ENCODE measurements around the gene NOC2L.

NOC2L gene

DNA sequence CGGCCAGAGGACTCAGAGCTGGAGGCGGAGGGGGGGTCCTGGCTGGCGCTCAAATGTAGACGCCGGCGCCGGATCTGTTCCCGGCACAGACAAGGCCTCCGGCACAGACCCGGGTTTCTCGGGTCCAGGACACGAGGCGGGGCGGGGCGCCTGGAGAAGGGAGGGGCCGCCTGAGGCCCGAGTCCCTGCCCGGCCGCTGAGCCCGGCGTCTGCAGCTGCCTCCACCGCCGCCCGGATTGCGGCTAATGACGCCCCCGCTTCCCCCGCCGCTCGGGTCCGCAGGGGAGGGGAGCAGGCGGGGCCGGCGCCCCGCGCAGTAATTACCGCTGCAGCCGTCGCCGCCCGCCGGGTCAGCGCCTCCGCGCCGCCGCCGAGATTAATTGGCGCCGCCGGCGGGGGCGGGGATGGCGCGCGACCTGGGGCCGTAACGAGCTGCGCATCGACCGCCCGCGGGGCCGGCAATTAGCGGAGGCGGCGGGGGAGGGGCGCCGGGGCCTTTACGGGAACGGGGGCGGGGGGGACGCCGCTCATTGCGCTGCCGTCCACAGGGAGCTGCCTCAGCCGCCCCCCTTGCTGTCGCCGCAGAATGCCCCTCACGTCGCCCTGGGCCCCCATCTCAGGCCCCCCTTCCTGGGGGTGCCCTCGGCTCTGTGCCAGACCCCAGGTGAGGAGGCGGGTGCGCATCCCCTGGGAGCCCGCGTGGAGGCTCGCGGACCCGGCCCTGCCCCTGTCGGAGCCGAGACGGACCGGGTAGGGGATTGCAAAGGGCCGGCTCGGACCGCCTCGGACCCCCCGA is 17.3 kb downstream of the NOC2L start:
- Histone ChIP-seq H3K27me3 (replicated peaks in 2 of 5; ENCODE audit: control insufficient read depth in 4 of 5, insufficient read depth in 5 of 5, low read length in 4 of 5) (peaks cover 0 to 67% (median 18%) of the 10 kb centered on the region in 5 experiments), H3K27ac (ENCODE audit: insufficient read depth in 1 of 2, low read depth in 1 of 2, low read length in 2 of 2, poor library complexity in 1 of 2, severe bottlenecking in 2 of 2) (no peak overlapping the region), H3K4me3 (ENCODE audit: control insufficient read depth in 1 of 7, extremely low read depth in 1 of 7, insufficient read depth in 4 of 7, low read depth in 2 of 7, low read length in 6 of 7) (peak overlapping the region in 5 of 7 experiments; percentile 13 to 61 (median 26)), H3K36me3 (ENCODE audit: control insufficient read depth in 4 of 4, insufficient read depth in 4 of 4, low read length in 3 of 4) (peaks cover 0 to 25% (median 15%) of the 10 kb centered on the region in 4 experiments), H3K4me1 (ENCODE audit: control extremely low read depth in 1 of 4, control insufficient read depth in 4 of 4, insufficient read depth in 4 of 4, low read length in 3 of 4) (peaks cover 0 to 40% (median 33%) of the 10 kb centered on the region in 4 experiments), H3K9me3 (ENCODE audit: control extremely low read depth in 1 of 5, control insufficient read depth in 4 of 5, insufficient read depth in 2 of 5, low read depth in 1 of 5, low read length in 4 of 5) (no peaks in the 10 kb centered on the region)
- POLR2A ChIA-PET = no interaction called here
- CTCF ChIA-PET = interaction anchor here (0.7 to 5.3 kb wide), 8 partner anchors 10 to 73 kb away, joined by 3 to 47 read pairs (median 4); partner anchors contain the start of genes NOC2L and SAMD11
- under 1% methylated on average over 66 of the region's 98 CpGs for WGBS (ENCODE audit: insufficient coverage)
- DNase-seq = peak in 2 of 3 donors; percentile 51 to 64

DNA sequence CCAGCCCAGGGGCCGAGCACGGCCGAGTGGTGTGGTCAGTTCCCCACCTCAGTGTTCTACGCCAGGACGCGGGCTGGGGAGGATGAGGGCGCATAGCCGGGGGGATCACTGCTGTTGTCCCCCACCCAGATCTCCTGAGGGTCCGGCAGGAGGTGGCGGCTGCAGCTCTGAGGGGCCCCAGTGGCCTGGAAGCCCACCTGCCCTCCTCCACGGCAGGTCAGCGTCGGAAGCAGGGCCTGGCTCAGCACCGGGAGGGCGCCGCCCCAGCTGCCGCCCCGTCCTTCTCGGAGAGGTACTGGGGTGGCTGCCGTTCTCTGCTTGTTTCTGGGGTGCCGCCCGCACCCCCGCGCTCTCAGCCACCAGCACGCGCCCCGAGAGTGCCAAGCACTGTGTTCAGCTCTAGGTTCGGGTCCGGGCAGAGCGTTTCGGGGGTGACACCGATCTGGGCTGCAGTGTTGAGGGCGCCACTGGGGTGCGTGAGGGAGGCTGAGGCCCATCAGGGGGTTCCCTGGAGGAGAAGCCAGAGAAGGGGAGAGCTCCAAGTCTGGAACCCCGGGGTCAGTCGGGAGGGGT is 18.0 kb downstream of the NOC2L start:
- Histone ChIP-seq H3K9me3 (ENCODE audit: control extremely low read depth in 1 of 5, control insufficient read depth in 4 of 5, insufficient read depth in 2 of 5, low read depth in 1 of 5, low read length in 4 of 5) (no peaks in the 10 kb centered on the region), H3K27me3 (replicated peaks in 2 of 5; ENCODE audit: control insufficient read depth in 4 of 5, insufficient read depth in 5 of 5, low read length in 4 of 5) (peaks cover 0 to 73% (median 18%) of the 10 kb centered on the region in 5 experiments), H3K36me3 (ENCODE audit: control insufficient read depth in 4 of 4, insufficient read depth in 4 of 4, low read length in 3 of 4) (peaks cover 0 to 20% (median 12%) of the 10 kb centered on the region in 4 experiments), H3K27ac (ENCODE audit: insufficient read depth in 1 of 2, low read depth in 1 of 2, low read length in 2 of 2, poor library complexity in 1 of 2, severe bottlenecking in 2 of 2) (no peak overlapping the region), H3K4me1 (ENCODE audit: control extremely low read depth in 1 of 4, control insufficient read depth in 4 of 4, insufficient read depth in 4 of 4, low read length in 3 of 4) (peaks cover 0 to 40% (median 33%) of the 10 kb centered on the region in 4 experiments), H3K4me3 (ENCODE audit: control insufficient read depth in 1 of 7, extremely low read depth in 1 of 7, insufficient read depth in 4 of 7, low read depth in 2 of 7, low read length in 6 of 7) (peak overlapping the region in 3 of 7 experiments; percentile 48 to 63 (median 61))
- under 1% methylated on average over 31 of the region's 36 CpGs for WGBS (ENCODE audit: insufficient coverage)
- POLR2A ChIA-PET = no interaction called here
- no peak for DNase-seq
- CTCF ChIA-PET = interaction anchor here (1.0 to 5.3 kb wide), 7 partner anchors 10 to 40 kb away, joined by 3 to 47 read pairs (median 4); partner anchors contain the start of gene SAMD11

DNA sequence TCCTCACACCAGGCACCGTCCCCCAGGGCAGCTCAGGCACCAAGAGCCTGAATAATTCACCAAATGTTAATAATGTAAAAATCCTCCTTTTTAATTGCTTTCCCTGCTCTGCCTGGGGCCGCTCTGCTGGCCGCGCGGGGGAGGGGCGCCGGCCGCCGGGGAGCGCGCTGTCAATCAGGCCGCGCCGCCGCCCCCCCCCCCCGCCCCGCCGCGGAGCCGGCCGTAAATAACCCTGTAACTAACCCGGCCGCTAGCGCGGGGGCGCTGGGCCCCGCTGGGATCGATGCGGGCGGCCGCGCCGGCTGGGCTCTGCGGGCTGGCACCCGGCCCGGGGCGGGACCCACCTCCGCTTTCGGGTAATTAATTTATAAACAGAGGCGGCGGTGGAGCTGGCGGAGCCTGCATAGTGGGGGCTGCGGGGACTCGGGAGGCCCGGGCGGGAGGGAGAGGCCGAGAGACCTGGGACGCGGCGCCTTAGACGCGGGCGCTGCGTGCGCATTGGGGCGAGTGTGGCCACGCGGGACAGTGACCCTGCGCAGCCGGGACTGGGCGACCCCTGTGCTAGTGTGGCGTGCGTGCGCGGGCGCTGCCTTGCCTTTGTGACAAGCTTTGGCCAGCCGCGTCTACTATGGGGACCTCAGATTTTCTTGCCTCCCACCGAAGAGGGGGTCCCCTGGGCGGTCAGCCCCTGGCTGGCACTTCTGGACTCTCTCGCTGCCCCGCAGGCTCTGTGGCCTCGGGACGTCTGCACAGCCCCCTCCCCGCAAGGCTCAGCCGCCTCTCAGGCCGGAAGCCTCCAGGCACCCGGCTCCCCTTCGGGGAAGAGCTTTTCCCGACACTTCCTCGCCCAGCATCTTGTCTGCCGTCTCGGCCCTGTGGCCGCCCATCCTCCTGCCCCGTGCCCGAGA is 18.7 kb downstream of the NOC2L start:
- WGBS (ENCODE audit: insufficient coverage) = 0% methylated on average over 78 of the region's 86 CpGs
- POLR2A ChIA-PET = no interaction called here

DNA sequence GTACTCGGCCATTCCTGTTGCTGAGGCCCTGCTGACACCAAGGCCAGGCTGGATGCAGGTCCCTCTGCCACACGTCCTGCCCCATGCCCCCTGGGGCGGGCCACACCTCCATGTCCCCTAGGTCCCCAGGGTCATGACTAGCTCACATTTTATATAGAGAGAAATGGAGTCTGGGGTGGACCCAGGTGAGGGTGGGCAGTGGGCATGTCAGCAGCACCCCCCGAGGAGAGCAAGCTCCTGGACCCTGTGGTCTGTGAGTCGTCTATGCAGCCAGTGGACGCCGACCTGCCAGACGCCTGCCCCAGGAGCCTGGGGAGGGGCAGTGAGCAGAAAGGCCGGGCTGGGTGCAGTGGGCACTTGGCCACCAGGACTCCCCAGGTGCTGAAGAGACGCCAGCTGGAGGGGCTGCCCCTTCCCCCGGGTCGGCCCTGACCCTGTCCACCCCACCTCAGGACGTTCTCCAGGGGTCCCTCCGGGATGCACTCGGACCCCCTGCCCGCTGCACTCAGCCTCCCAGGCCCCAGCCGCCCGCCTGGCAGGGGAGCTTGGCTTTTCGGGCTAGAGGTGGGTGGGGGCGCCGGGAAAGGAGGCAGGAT is 19.4 kb downstream of the NOC2L start:
- Histone ChIP-seq H3K27ac (ENCODE audit: insufficient read depth in 1 of 2, low read depth in 1 of 2, low read length in 2 of 2, poor library complexity in 1 of 2, severe bottlenecking in 2 of 2) (no peak overlapping the region), H3K36me3 (ENCODE audit: control insufficient read depth in 4 of 4, insufficient read depth in 4 of 4, low read length in 3 of 4) (peaks cover 0 to 5% (median under 1%) of the 10 kb centered on the region in 4 experiments), H3K27me3 (replicated peaks in 2 of 5; ENCODE audit: control insufficient read depth in 4 of 5, insufficient read depth in 5 of 5, low read length in 4 of 5) (peaks cover 0 to 87% (median 24%) of the 10 kb centered on the region in 5 experiments), H3K4me1 (ENCODE audit: control extremely low read depth in 1 of 4, control insufficient read depth in 4 of 4, insufficient read depth in 4 of 4, low read length in 3 of 4) (peaks cover 0 to 47% (median 37%) of the 10 kb centered on the region in 4 experiments), H3K4me3 (ENCODE audit: control insufficient read depth in 1 of 7, extremely low read depth in 1 of 7, insufficient read depth in 4 of 7, low read depth in 2 of 7, low read length in 6 of 7) (peak overlapping the region in 2 of 7 experiments; percentile 48 to 63), H3K9me3 (ENCODE audit: control extremely low read depth in 1 of 5, control insufficient read depth in 4 of 5, insufficient read depth in 2 of 5, low read depth in 1 of 5, low read length in 4 of 5) (no peaks in the 10 kb centered on the region)
- no peak for DNase-seq
- POLR2A ChIA-PET = no interaction called here
- CTCF ChIA-PET = interaction anchor here (1.4 to 5.3 kb wide), 4 partner anchors 13 to 35 kb away, joined by 3 to 47 read pairs (median 8); partner anchors contain the start of gene SAMD11
- 24% methylated on average over 15 of the region's 21 CpGs for WGBS (ENCODE audit: insufficient coverage)

More for the DNA sequence above, 18.7 kb downstream of the NOC2L start:
- CTCF ChIA-PET = interaction anchor here (1.3 to 5.3 kb wide), 5 partner anchors 11 to 35 kb away, joined by 3 to 47 read pairs (median 4); partner anchors contain the start of gene SAMD11
- peaks cover 0 to 45% (median 36%) of the 10 kb centered on the region in 4 experiments for H3K4me1 ChIP-seq (ENCODE audit: control extremely low read depth in 1 of 4, control insufficient read depth in 4 of 4, insufficient read depth in 4 of 4, low read length in 3 of 4)
- no peaks in the 10 kb centered on the region for H3K9me3 ChIP-seq (ENCODE audit: control extremely low read depth in 1 of 5, control insufficient read depth in 4 of 5, insufficient read depth in 2 of 5, low read depth in 1 of 5, low read length in 4 of 5)
- H3K27ac ChIP-seq (ENCODE audit: insufficient read depth in 1 of 2, low read depth in 1 of 2, low read length in 2 of 2, poor library complexity in 1 of 2, severe bottlenecking in 2 of 2) = no peak overlapping the region
- peak; percentile 54 to 74 (median 66) for DNase-seq
- H3K36me3 ChIP-seq (ENCODE audit: control insufficient read depth in 4 of 4, insufficient read depth in 4 of 4, low read length in 3 of 4) = peaks cover 0 to 12% (median 7%) of the 10 kb centered on the region in 4 experiments
- peak overlapping the region in 6 of 7 experiments; percentile 19 to 63 (median 42) for H3K4me3 ChIP-seq (ENCODE audit: control insufficient read depth in 1 of 7, extremely low read depth in 1 of 7, insufficient read depth in 4 of 7, low read depth in 2 of 7, low read length in 6 of 7)
- peaks cover 0 to 81% (median 18%) of the 10 kb centered on the region in 5 experiments for H3K27me3 ChIP-seq (replicated peaks in 2 of 5; ENCODE audit: control insufficient read depth in 4 of 5, insufficient read depth in 5 of 5, low read length in 4 of 5)

DNA sequence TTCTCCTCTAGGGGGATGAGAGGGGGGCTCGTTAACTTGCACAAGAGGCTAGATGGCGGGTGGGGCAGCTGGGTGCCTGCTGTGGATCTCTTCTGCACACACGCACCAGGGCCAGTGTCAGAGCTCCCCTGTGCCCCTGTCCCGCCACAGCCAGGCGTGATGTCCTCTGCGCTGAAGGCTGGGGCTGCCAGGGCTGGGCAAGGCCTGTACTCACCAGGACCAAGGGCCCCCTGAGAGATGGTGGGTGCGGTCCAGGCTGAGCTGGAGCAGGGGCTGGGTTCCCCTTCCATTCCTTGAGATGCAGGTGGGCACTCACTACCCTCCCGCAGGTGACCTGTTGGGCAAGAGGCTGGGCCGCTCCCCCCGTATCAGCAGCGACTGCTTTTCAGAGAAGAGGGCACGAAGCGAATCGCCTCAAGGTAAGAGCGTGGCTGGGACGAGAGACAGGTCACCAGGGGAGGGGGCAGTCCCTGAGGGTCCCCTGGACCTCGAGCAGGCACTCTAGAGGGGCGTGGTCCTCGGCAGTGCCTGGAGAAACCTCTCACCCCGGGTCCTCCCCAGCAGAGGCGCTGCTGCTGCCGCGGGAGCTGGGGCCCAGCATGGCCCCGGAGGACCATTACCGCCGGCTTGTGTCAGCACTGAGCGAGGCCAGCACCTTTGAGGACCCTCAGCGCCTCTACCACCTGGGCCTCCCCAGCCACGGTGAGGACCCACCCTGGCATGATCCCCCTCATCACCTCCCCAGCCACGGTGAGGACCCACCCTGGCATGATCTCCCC is 20.2 kb downstream of the NOC2L start:
- POLR2A ChIA-PET = no interaction called here
- peaks cover 0 to 81% (median 24%) of the 10 kb centered on the region in 5 experiments for H3K27me3 ChIP-seq (replicated peaks in 2 of 5; ENCODE audit: control insufficient read depth in 4 of 5, insufficient read depth in 5 of 5, low read length in 4 of 5)

More for the DNA sequence above, 20.2 kb downstream of the NOC2L start:
- DNase-seq = no peak
- Histone ChIP-seq H3K4me1 (ENCODE audit: control extremely low read depth in 1 of 4, control insufficient read depth in 4 of 4, insufficient read depth in 4 of 4, low read length in 3 of 4) (peaks cover 0 to 47% (median 37%) of the 10 kb centered on the region in 4 experiments), H3K9me3 (ENCODE audit: control extremely low read depth in 1 of 5, control insufficient read depth in 4 of 5, insufficient read depth in 2 of 5, low read depth in 1 of 5, low read length in 4 of 5) (no peaks in the 10 kb centered on the region), H3K27ac (ENCODE audit: insufficient read depth in 1 of 2, low read depth in 1 of 2, low read length in 2 of 2, poor library complexity in 1 of 2, severe bottlenecking in 2 of 2) (no peak overlapping the region), H3K36me3 (ENCODE audit: control insufficient read depth in 4 of 4, insufficient read depth in 4 of 4, low read length in 3 of 4) (no peaks in the 10 kb centered on the region), H3K4me3 (ENCODE audit: control insufficient read depth in 1 of 7, extremely low read depth in 1 of 7, insufficient read depth in 4 of 7, low read depth in 2 of 7, low read length in 6 of 7) (no peak overlapping the region)
- CTCF ChIA-PET = interaction anchor here (1.2 to 5.3 kb wide), 8 partner anchors 10 to 69 kb away, joined by 3 to 47 read pairs (median 8); no protein-coding TSS in a partner anchor
- WGBS (ENCODE audit: insufficient coverage) = 80% methylated on average over 30 of the region's 30 CpGs

All from common myeloid progenitor, CD34-positive (primary cell).